Cerebellar nuclear complex (tissue), 1 donor: ENCODE measurements around the gene MKRN1.
"Not testable (repeated sequence)": the region's sequence is repeated elsewhere in the genome, so short reads cannot be mapped to it uniquely, and the experiment has no call there.

Source experiments
- DNase-seq, 2 experiments: peaks; one replicate each; lab custom pipeline; 2025; lab: John Stamatoyannopoulos, UW

The MKRN1 gene, protein sequence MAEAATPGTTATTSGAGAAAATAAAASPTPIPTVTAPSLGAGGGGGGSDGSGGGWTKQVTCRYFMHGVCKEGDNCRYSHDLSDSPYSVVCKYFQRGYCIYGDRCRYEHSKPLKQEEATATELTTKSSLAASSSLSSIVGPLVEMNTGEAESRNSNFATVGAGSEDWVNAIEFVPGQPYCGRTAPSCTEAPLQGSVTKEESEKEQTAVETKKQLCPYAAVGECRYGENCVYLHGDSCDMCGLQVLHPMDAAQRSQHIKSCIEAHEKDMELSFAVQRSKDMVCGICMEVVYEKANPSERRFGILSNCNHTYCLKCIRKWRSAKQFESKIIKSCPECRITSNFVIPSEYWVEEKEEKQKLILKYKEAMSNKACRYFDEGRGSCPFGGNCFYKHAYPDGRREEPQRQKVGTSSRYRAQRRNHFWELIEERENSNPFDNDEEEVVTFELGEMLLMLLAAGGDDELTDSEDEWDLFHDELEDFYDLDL

DNA sequence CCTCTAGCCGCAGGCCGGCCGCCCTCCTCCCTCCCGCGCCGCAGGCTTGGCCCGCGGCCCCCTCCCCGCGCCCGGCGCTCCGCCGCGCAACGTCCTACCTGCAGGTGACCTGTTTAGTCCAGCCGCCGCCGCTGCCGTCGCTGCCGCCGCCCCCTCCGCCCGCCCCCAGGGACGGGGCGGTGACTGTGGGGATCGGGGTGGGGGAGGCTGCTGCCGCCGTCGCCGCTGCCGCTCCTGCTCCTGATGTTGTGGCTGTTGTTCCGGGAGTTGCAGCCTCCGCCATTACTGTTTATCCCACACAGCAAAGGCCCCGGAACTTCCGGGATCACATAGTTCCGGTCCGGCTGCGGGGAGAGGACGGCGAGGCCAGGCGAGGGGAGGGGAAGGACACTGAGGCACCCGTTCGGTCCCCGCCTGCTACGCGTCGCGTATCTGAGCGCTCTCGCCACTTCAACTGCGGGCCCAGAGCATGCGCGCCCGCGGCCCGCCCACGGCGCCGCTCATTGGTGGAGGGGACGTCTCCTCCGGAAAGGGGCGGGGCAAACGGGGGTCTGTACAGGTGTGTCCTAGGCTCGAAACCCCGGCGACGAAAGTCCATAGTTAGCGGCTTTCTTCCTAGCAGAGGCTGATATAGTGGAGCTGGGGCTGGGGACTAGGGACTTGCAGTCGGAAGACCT lies at the start of gene MKRN1:
TSS of gene MKRN1 (minus strand) at position 444 of the 677 bp plus-strand sequence. CDS start at position 283, 161 bp downstream.
- peak; percentile 64 to 73 for DNase-seq

DNA sequence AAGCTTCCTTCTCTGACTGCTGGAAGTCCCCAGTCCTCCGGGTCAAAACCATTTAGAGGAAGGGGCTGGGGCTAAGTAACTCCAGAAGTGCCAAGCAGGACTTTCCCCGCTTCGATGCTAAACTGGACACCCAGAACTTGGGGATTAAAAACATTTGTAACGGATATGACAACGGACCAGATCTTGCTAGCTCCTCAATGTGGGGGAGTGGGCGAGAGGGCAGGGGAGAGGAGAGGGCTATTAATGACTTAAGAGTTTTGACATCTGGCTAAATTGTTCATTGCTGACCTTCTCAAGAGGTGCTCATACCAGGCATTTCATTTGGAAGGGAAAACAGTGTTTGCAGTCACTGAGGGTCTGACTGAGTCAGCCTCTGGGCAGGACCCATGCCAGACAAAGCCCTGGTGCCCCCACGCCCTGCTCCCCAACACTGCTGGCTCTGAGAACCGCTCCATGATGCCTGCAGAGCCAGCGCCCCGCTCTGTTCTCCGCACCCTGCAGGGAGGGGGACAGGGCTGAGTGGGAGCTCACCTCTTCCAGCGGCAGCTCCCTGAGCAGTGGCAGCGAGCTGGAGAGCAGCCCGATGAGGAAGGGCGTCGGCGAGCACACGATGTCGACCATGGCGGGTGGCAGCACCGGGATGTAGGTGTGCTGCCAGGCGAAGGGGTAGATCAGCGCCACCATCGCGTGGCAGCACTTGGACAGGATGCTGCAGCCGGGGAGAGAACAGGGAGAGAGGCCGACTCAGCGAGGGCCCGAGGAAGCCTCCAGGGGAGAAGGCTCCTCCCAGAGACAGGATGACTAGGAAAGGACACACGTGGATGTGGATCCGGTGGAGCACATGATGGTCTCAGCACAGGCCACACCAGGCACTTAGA lies 47.7 kb upstream of the MKRN1 start:
- DNase-seq, result no peak

DNA sequence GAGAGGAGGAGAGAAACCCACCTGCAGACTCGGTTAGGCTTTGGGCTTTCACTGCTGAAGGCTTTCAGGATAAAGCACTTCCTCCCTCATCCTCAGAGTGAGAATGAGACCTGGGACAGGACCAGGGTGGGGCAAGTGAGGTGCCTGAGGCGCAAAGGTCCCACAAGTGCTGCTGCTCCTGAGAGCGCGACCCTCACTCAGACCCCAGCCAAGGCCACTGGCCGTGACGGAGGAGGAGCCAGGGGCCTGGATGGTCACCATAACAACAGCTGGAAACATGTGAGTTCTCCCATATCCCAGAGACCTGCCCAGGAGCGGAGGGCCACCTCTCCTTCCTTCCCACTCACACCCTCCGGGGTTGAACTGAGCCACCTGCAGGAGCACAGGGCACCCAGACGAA lies 46.9 kb upstream of the MKRN1 start:
- no peak for DNase-seq

DNA sequence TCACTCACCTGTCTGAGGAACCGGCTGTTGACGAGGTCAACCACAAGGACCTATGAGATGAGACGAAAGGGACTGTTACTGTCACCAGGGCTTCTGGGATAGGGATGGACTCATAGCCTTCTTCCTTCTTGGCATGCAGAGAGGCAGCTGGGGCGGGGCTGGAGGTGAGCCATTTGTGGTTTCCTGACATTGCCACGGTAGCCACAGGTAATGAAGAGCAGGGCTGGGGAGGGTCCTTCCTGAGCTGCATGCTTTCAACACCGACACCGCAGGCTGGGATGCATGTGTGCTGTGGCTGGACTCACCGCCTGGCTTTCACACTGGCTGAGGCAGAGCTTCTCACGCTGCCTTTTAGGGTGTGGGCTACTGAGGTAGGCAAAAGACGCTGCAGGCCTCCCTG lies 46.4 kb upstream of the MKRN1 start:
- DNase-seq, result no peak

DNA sequence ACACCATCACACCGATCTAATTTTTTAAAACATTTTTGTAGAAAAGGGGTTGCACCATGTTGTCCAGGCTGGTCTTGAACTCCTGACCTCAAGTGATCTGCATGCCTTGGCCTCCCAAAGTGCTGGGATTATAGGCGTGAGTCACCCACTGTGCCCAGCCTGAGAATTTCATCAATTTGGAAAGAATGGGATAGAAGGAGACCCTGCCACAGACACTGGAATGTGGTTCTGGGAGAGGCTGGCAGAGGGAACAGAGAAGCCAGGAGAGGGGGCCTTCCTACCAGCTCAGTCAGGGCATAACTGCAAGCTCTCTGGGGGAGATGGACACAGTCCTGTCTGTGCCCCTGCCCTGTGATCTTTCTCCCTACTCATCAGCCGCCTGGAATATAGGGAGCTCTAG lies 42.1 kb upstream of the MKRN1 start:
- no peak for DNase-seq

DNA sequence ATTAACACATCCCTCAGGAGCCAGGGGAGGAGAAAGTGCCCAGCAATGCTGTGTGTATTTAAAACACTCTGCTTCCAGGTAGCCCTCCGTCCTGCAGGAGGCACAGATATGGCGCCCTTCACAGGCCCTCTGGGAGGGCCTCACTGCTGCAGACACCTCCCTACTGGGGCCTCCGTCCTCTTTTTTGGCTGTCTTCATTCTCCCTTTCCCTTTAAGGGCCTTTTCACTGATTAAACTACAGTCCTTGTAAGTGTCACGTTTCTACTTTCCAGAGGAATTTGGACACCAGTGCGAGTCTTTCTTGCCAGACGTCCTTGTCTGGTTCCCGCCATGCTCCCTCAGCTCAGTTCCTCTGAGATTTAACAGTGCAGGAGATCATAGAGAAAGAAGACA lies 39.7 kb upstream of the MKRN1 start:
- no peak for DNase-seq

DNA sequence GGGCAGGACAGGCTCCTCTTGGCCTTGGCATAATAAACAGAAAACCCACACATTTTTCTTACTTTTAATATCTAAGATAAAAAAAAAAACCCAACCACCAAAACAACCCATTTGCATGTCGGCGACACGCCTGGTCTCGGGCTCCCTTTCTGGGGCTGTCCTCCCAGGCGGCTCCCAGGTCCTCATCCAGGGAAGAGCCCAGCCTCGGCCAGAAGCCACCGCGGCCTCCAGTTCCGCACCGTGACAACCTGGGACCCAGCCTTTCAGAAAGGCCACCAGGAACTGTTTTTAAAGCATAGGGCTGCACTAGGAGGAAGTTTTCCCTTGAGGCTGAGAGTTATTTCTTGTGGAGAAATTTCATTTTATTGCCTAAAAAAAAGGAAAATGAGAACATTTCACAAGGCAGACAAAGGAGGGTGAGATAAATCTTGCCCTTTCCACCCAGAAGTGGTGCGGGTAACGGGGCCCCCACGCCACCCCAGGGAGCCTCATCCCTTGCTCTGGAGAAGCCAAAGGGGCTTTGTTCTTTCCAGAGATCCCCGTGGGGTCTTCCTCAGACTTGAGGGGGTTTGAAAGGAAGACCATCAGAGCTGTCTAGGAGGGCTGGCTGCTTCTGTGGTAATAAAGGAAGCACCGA lies 39.2 kb upstream of the MKRN1 start:
- DNase-seq, result no peak

DNA sequence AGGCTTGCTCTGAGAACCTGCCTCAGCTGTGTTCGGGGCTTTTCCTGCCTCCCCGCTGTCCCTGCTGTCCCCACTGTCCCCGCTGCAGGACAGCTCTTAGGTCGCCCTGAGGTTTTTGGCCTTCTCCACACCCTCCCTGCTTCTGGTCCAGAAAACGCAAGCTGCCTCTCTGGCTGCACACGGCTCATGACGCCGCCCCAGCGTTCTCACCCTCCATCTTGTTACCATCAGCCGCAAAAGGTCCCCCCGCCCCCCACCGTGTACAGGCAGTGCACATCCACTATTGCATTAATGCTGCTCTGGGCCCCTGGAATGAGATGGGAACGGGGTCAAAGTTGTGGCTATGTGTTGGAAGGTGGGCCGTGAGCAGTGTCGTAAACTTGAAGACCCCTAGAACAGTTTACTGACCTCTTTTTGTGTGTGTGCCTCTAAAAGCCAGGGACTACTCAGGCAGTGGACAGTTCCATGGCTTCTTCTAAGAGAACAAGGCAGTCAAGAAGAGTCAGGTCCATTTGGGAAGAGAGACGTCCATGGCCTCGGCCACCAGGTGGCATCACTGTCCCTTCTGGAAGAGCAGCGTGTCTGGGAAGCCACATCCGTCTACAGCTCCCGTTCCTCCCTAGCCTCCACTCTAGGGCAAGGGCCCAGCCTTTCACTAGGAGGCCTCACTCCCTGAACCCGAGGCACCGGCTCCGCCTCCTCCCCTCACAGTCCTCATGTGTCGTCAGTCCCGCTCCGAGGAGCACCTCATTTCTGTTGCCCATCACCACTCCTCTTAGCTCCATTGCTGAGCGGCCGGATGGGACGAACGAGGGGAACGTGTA lies 38.5 kb upstream of the MKRN1 start:
- peak in 1 of 2 experiments; percentile 69 for DNase-seq

DNA sequence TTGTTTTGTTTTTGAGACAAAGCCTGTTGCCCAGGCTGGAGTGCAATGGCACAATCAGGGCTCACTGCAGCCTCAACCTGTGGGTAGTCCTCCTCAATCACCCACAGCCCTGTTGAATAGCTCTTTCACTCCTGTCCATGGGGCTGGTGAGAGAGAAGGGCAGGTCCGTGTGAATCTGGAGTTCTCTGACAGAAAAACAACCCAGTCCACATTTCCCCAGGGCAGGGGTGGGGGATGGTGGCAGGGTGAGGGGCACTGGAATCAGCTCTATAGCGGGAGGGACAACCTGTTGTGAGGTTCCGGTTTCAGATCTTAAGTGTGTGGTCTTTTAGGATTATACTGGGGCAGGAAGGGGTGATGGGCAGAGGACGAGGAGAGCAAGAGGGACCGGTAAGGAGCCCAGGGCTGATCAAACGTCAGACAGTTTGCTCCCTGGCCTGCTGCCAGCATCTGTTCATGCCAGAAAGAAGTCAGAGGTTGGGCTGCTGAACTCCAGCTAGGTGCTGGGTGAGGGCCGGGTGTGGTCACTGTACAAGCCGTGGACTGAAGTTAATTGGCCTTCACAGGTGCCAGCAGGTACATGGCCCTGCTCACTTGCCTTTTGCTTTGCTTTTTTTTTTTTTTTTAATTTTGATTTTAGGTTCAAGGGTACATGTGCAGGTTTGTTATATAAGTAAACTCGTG lies 33.2 kb upstream of the MKRN1 start:
- no peak for DNase-seq

DNA sequence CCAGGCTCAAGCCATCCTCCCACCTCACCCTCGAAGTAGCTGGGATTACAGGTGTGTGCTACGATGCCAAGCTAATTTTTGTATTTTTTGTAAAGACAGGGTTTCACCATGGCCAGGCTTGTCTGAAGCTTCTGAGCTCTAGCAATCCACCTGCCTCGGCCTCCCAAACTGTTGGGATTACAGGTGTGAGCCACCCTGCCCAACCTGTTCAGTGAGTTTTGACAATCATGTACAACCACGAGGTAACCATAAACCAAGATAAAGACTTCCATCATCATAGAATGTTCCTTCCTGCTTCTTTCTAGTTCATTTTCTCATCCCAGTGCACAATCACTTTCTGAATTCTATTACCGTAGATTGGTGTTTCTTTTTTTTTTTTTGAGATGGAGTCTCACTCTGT lies 30.5 kb upstream of the MKRN1 start:
- DNase-seq, result no peak

DNA sequence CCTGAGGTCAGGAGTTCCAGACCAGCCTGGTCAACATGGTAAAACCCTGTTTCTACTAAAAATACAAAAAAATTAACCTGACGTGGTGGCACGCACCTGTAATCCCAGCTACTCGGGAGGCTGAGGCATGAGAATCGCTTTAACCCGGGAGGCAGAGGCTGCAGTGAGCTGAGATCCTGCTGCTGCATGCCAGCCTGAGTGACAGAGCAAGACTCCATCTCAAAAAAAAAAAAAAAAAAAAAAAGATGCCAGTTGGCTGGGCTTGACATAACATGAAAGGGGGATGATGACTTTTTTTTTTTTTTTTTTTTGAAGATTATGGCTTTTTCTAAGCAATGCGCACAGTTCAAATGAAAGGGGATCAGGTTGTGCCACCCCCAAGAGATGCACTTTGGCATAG lies 28.3 kb upstream of the MKRN1 start:
- not testable (repeated sequence) for DNase-seq

DNA sequence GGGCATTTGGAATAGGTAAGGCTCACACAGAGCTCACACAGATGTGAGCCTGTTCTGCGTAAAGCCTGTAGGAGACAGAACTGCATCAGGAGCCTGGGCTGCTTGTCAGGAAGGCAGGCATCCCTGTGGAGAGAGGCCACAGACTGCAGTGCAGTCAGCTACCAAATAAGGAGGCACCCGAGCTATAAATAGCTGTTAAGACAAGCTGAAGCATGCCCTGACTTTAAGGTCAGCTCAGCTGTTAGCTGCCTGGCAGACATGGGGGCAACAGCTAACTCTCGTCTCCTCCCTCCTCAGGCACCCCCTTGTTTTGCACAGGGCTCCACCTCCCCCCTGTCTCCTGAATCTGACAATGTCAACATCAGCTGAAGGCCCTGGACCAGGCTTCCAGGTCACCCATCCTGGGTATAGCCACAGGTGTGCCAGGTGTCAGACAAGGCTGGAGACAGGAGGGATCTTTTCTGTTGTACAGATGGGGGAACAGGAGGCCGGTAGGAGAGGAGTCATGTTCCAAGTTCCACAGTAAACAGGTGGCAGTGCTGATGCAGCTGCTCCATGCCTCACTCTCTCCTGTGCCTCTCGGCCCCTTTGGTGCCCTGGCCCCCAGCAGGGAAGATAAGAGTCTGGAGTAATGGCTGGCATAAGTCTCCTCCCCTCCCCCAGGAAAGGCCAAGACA lies 27.6 kb upstream of the MKRN1 start:
- no peak for DNase-seq

DNA sequence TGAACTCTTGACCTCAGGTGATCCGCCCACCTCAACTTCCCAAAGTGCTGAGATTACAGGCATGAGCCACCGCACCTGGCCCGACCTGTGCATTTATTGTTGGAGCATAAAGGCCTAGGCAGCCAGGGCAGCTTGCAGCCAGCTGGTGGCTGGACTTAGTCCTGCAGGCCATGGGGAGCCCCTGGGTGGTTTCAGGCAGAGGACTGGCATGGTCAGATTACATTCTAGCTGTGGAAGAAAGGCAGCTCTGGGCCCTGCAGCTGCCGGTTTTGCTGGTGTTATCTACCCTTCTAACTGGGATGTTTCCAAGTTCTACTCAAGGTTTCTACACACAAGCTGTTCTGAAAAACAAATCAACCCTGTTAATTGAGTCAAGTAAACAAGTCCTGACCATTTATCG lies 22.7 kb upstream of the MKRN1 start:
- no peak for DNase-seq

DNA sequence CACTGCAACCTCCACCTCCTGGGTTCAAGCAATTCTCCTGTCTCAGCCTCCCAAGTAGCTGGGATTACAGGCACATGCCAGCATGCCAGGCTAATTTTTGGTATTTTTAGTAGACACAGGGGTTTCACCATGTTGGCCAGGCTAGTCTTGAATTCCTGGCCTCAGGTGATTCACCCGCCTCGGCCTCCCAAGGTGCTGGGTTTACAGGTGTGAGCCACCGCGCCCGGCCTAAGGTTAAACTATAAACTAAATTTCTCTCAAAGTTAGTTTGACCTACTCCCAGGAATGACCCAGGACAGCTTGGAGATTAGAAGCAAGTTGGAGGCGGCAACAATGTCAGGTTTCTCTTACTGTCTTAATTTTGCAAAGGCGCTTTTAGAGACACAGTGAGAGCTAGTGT lies 18.5 kb upstream of the MKRN1 start:
- not testable (repeated sequence) for DNase-seq

DNA sequence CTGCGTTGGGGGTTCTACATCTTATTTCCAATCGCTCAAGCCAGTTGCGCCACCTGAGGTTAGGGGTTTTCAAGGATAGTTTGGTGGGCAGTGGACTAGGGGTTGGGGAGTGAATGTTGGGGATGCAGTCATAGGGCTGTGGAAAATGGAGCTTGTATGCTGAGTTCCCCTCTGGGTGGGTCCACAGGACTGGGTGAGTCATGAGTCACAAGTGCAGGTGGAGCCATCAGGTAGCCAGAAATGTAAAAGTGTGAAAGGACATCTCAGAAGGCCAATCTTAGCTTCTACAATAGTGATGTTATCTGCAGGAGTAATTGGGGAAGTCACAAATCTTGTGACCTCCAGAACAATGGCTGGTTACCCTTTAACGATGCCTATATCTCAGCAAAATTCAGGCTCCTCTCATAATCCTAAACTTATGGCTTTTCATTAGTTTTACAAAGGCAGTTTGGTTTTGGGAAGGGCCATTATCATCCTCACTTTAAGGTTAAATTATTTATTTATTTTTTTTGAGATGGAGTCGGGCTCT lies 18.0 kb upstream of the MKRN1 start:
- no peak for DNase-seq

DNA sequence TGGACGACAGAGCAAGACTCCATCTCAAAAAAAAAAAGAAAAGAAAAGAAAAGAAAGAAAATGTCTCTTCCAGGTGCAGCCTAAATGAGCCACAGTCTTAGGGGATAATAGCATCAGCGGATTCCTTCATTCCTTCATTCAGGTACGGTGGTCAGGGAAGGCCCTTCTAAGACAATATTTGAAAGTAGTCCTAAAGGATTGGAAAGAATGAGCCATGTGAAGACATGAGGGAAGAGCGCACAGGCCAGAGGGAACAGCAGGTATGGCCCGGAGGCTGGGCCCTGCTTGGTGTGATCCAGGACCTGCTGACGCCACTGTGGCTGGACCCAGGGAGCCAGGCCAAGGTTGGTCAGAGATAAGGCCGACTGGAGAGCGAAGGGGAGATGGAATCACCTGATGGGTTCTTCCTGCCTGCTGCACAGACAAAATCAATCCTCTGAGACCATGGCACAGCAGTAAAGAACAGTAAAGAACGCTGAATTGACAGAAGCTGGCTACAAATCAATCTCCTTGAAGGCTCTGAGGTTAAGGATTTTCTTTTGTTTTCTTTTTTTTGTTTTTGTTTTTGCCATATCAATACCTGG lies 16.3 kb upstream of the MKRN1 start:
- no peak for DNase-seq

DNA sequence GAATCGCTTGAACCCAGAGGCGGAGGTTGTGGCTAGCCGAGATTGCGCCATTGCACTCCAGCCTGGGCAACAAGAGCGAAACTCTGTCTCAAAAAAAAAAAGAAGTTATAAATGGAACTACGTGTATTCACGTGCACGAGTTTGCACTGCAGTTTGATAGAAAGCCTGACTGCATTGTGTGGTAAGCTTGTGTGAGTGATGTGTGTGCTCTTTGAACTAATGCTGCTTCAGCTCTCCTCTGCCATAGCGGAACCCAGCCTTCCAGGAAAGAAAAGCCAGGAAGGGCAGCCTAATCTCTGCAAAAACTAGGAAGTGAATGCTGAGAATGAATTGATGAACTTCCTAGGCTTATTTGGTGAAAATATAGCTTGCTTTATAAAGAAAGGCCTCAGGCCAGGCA lies 15.6 kb upstream of the MKRN1 start:
- DNase-seq, result no peak

DNA sequence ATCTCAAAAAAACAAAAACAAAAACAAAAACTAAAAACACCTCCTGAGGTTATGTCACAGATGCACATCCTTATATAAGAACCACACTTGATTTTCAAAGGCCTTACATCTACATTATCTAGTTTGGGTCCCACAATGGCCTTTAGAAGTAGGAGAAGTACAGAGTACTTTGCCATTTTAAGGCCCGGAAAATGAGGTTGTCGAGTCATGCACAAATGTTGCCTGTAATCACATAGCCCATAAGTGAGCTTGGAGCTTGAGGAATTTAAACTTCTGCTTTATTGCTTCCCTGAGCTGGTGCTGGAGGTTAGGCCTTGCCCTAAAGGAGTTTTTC lies 9.7 kb upstream of the MKRN1 start:
- no peak for DNase-seq

DNA sequence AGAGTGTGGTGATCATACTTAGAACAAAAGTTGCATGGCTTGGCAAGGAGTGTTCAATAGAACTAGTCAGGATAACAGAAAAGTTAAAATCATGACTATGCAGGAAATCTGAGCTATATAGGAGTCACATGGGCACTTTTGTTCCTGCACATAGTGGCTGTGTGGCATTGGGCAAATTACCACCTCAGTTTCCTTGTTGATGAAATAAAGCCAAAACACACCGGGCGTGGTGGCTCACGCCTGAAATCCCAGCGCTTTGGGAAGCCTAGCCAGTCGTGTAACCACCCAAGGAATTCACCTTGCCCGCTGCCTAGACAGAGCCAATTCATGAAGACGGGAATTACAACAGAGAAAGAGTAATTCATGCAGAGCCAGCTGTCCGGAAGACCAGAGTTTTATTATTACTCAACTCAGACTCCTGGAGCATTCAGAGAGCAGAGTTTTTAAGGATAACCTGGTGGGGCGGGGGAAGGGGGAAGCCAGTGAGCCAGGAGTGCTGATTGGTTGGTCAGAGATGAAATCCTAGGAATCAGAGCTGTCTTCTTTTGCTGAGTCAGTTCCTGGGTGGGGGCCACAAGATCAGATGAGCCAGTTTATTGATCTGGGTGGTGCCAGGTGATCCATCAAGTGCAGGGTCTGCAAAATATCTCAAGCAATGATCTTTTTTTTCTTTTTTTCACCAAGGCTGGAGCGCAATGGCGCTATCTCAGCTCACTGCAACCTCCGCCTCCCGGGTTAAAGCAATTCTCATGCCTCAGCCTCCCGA lies 6.4 kb upstream of the MKRN1 start:
- no peak for DNase-seq
